DOHH2 (cell line): ENCODE measurements around the gene KCTD3.
A peak's percentile ranks its signal among the peaks of the same experiment; 100 is the strongest.

Source experiments
- H3F3A ChIP-seq: fragments of 200-600 bp; sonication (generic), shearing (Covaris generic); 2 replicates; pipeline ENCODE4 v1.6.0; 2016; ENCODE audit warnings: antibody characterized with exemption, mild to moderate bottlenecking; ENCODE audit not compliant: control insufficient read depth, insufficient read depth
- H3K27ac ChIP-seq: fragments of 200-600 bp; sonication (generic); 2 replicates; pipeline ENCODE4 v1.5.1; 2014; ENCODE audit warnings: low read depth, mild to moderate bottlenecking, low read length, moderate library complexity
- H3K27me3 ChIP-seq: fragments of 200-600 bp; sonication (generic); 2 replicates; pipeline ENCODE4 v1.6.1; 2014; ENCODE audit warnings: mild to moderate bottlenecking, low read length, mixed read lengths; ENCODE audit not compliant: control insufficient read depth
- H3K36me3 ChIP-seq: fragments of 200-600 bp; sonication (generic); 2 replicates; pipeline ENCODE4 v1.6.1; 2014; ENCODE audit warnings: mild to moderate bottlenecking, low read length, moderate library complexity, mixed read lengths; ENCODE audit not compliant: control insufficient read depth
- H3K4me1 ChIP-seq: fragments of 200-600 bp; sonication (generic); 2 replicates; pipeline ENCODE4 v1.6.1; 2014; ENCODE audit warnings: mild to moderate bottlenecking, low read length, mixed read lengths; ENCODE audit not compliant: control insufficient read depth
- H3K4me2 ChIP-seq: fragments of 200-600 bp; sonication (generic); 2 replicates; pipeline ENCODE4 v1.6.0; 2014; ENCODE audit warnings: mild to moderate bottlenecking, low read length, moderate library complexity
- H3K4me3 ChIP-seq: fragments of 200-600 bp; sonication (generic); 2 replicates; pipeline ENCODE4 v1.5.1; 2014; ENCODE audit warnings: mild to moderate bottlenecking, low read length, mixed read lengths
- H3K79me2 ChIP-seq: fragments of 200-600 bp; sonication (generic); 2 replicates; pipeline ENCODE4 v1.6.1; 2014; ENCODE audit warnings: mild to moderate bottlenecking, low read length, mixed read lengths; ENCODE audit not compliant: control insufficient read depth
- H3K9me2 ChIP-seq: fragments of 200-600 bp; sonication (generic); replicated peaks from 2 replicates; pipeline ENCODE4 v1.6.1; 2014; ENCODE audit warnings: mild to moderate bottlenecking, low read length, mixed read lengths; ENCODE audit not compliant: control insufficient read depth
- H3K9me3 ChIP-seq: fragments of 200-600 bp; sonication (generic); 2 replicates; pipeline ENCODE4 v1.6.1; 2014; ENCODE audit warnings: antibody characterized with exemption, low read length, mixed read lengths; ENCODE audit not compliant: control insufficient read depth, insufficient read depth
- H4K20me1 ChIP-seq: fragments of 200-600 bp; sonication (generic); 2 replicates; pipeline ENCODE4 v1.6.0; 2014; ENCODE audit warnings: low read depth, mild to moderate bottlenecking, antibody characterized with exemption, low read length, moderate library complexity; ENCODE audit not compliant: control insufficient read depth, insufficient read depth
- CTCF ChIP-seq: fragments of 200-600 bp; sonication (generic); IDR thresholded peaks from one replicate; pipeline ENCODE4 v1.5.1; 2014; ENCODE audit warnings: antibody characterized with exemption, mild to moderate bottlenecking, low read depth, low read length; ENCODE audit not compliant: poor library complexity, severe bottlenecking
- EZH2phosphoT487 ChIP-seq: fragments of 200-600 bp; sonication (generic); IDR thresholded peaks from 2 replicates; pipeline ENCODE4 v1.6.1; 2017; ENCODE audit warnings: borderline replicate concordance, mild to moderate bottlenecking, antibody characterized with exemption, low read length, moderate library complexity, mixed read lengths

Gene KCTD3

GRCh38 chr1:215569986-215570824 lies 3.1 kb downstream of the KCTD3 start:
- no peak for TF ChIP-seq EZH2phosphoT487
- TF ChIP-seq CTCF: no peak
- H3K36me3 ChIP-seq: peaks cover 9% of the 10 kb centered on the region; the same call in 1 of the 2 replicates
- H4K20me1 ChIP-seq: peaks cover 10% of the 10 kb centered on the region; the same call in 1 of the 2 replicates
- H3K4me3 ChIP-seq: peak overlapping the region; percentile 34
- H3K9me3 ChIP-seq: no peaks in the 10 kb centered on the region
- H3K79me2 ChIP-seq: peaks cover 78% of the 10 kb centered on the region
- no peaks in the 10 kb centered on the region for H3K27me3 ChIP-seq
- H3K4me1 ChIP-seq: peaks cover 45% of the 10 kb centered on the region
- 0 out of 2 replicates have a peak, but pooled peaks cover 3% of the 10 kb centered on the region for H3F3A ChIP-seq
- no peaks in the 10 kb centered on the region for H3K9me2 ChIP-seq
- H3K4me2 ChIP-seq: peak overlapping the region; percentile 57
- H3K27ac ChIP-seq: no peak overlapping the region

GRCh38 chr1:215581896-215582295 lies 14.8 kb downstream of the KCTD3 start:
- Histone ChIP-seq H3K79me2 (no peaks in the 10 kb centered on the region), H3K4me1 (no peaks in the 10 kb centered on the region), H3K36me3 (peaks cover 48% of the 10 kb centered on the region), H3K9me2 (no peaks in the 10 kb centered on the region), H3K27ac (no peak overlapping the region), H3K4me2 (no peak overlapping the region), H3F3A (no peaks in the 10 kb centered on the region), H3K9me3 (no peaks in the 10 kb centered on the region), H3K27me3 (no peaks in the 10 kb centered on the region), H4K20me1 (no peaks in the 10 kb centered on the region), H3K4me3 (no peak overlapping the region)
- TF ChIP-seq EZH2phosphoT487 (no peak), CTCF (no peak)

- no peak for TF ChIP-seq EZH2phosphoT487
- TF ChIP-seq CTCF: no peak
- no peak overlapping the region for H3K4me2 ChIP-seq
- H4K20me1 ChIP-seq: no peaks in the 10 kb centered on the region
- peaks cover 41% of the 10 kb centered on the region for H3K36me3 ChIP-seq
- no peaks in the 10 kb centered on the region for H3K27me3 ChIP-seq
- no peaks in the 10 kb centered on the region for H3K4me1 ChIP-seq
- no peaks in the 10 kb centered on the region for H3K9me2 ChIP-seq
- no peak overlapping the region for H3K4me3 ChIP-seq
- H3K27ac ChIP-seq: no peak overlapping the region
- H3K79me2 ChIP-seq: no peaks in the 10 kb centered on the region
- H3K9me3 ChIP-seq: no peaks in the 10 kb centered on the region
- no peaks in the 10 kb centered on the region for H3F3A ChIP-seq
These were observed 16.2 kb downstream of the KCTD3 start for GRCh38 chr1:215583185-215583749.
